ENCODE results near the gene OR4E1. TPM values are rescaled to one million over a fixed set of nuclear protein-coding genes. Genes with fewer than 3 reads are reported as not detected.
"Not testable (repeated sequence)": the region's sequence is repeated elsewhere in the genome, so short reads cannot be mapped to it uniquely, and the experiment has no call there.

Gene OR4E1
- total RNA-seq, 1 donor from 2014 or later: not detected

GRCh38 chr14:21711360-21711961 lies 37.8 kb upstream of the OR4E1 start:
- TF ChIP-seq CTCF (IDR thresholded peaks at IDR 0.05): peak; percentile 83
- peaks cover 40% of the 10 kb centered on the region for H3K27me3 Mint-ChIP-seq
- H3K4me1 Mint-ChIP-seq: no peaks in the 10 kb centered on the region
- DNase-seq: no peak
- H3K36me3 Mint-ChIP-seq (ENCODE audit: low read depth): no peaks in the 10 kb centered on the region
- H3K4me3 Mint-ChIP-seq: no peak overlapping the region
- ATAC-seq (ENCODE audit: low read depth): no peak
- H3K9me3 Mint-ChIP-seq: peaks cover 7% of the 10 kb centered on the region
- ChIA-PET POLR2A (no interaction called here), CTCF (no interaction called here)
- H3K27ac Mint-ChIP-seq: no peak overlapping the region
- intact Hi-C loops (cut with micrococcal nuclease): no loop called here

- TF ChIP-seq CTCF (IDR thresholded peaks at IDR 0.05): no peak
- DNase-seq (no peak), ATAC-seq (ENCODE audit: low read depth) (no peak)
- H3K27ac Mint-ChIP-seq: no peak overlapping the region
- ChIA-PET POLR2A (no interaction called here), CTCF (no interaction called here)
- H3K9me3 Mint-ChIP-seq: peaks cover 17% of the 10 kb centered on the region
- intact Hi-C loops (cut with micrococcal nuclease): no loop called here
- H3K4me3 Mint-ChIP-seq: no peak overlapping the region
- no peaks in the 10 kb centered on the region for H3K4me1 Mint-ChIP-seq
- no peaks in the 10 kb centered on the region for H3K36me3 Mint-ChIP-seq (ENCODE audit: low read depth)
- peaks cover 28% of the 10 kb centered on the region for H3K27me3 Mint-ChIP-seq
These were observed 30.7 kb upstream of the OR4E1 start for GRCh38 chr14:21704338-21704737.

GRCh38 chr14:21703357-21704326 lies 30.0 kb upstream of the OR4E1 start:
- ChIA-PET POLR2A (no interaction called here), CTCF (no interaction called here)
- Mint-ChIP-seq H3K9me3 (peaks cover 13% of the 10 kb centered on the region), H3K36me3 (ENCODE audit: low read depth) (no peaks in the 10 kb centered on the region), H3K4me3 (no peak overlapping the region), H3K4me1 (no peaks in the 10 kb centered on the region), H3K27ac (no peak overlapping the region), H3K27me3 (peaks cover 32% of the 10 kb centered on the region)
- no peak for TF ChIP-seq CTCF (IDR thresholded peaks at IDR 0.05)
- intact Hi-C loops (cut with micrococcal nuclease): no loop called here
- ATAC-seq (ENCODE audit: low read depth) (peak; percentile 14), DNase-seq (no peak)

GRCh38 chr14:21702316-21702715 lies 28.7 kb upstream of the OR4E1 start:
- H3K27me3 Mint-ChIP-seq: peaks cover 27% of the 10 kb centered on the region
- no peak for TF ChIP-seq CTCF (IDR thresholded peaks at IDR 0.05)
- DNase-seq (no peak), ATAC-seq (ENCODE audit: low read depth) (no peak)
- H3K4me1 Mint-ChIP-seq: no peaks in the 10 kb centered on the region
- intact Hi-C loops (cut with micrococcal nuclease): no loop called here
- ChIA-PET CTCF (no interaction called here), POLR2A (no interaction called here)
- no peak overlapping the region for H3K27ac Mint-ChIP-seq
- no peak overlapping the region for H3K4me3 Mint-ChIP-seq
- peaks cover 13% of the 10 kb centered on the region for H3K9me3 Mint-ChIP-seq
- no peaks in the 10 kb centered on the region for H3K36me3 Mint-ChIP-seq (ENCODE audit: low read depth)

- H3K27me3 Mint-ChIP-seq: peaks cover 29% of the 10 kb centered on the region
- H3K9me3 Mint-ChIP-seq: peaks cover 8% of the 10 kb centered on the region
- no peak for TF ChIP-seq CTCF (IDR thresholded peaks at IDR 0.05)
- CTCF ChIA-PET: no interaction called here
- H3K4me1 Mint-ChIP-seq: no peaks in the 10 kb centered on the region
- no peak overlapping the region for H3K4me3 Mint-ChIP-seq
- no peaks in the 10 kb centered on the region for H3K36me3 Mint-ChIP-seq (ENCODE audit: low read depth)
- POLR2A ChIA-PET: no interaction called here
- intact Hi-C loops (cut with micrococcal nuclease): no loop called here
- DNase-seq: no peak
- no peak overlapping the region for H3K27ac Mint-ChIP-seq
- ATAC-seq (ENCODE audit: low read depth): no peak
These were observed 25.9 kb upstream of the OR4E1 start for GRCh38 chr14:21699551-21699950.

GRCh38 chr14:21698538-21698937 lies 24.9 kb upstream of the OR4E1 start:
- peaks cover 32% of the 10 kb centered on the region for H3K27me3 Mint-ChIP-seq
- H3K36me3 Mint-ChIP-seq (ENCODE audit: low read depth); DNase-seq; H3K4me3 Mint-ChIP-seq; H3K9me3 Mint-ChIP-seq; ATAC-seq (ENCODE audit: low read depth); CTCF ChIA-PET; POLR2A ChIA-PET; H3K27ac Mint-ChIP-seq; intact Hi-C loops (cut with micrococcal nuclease); H3K4me1 Mint-ChIP-seq: not testable (repeated sequence)

- intact Hi-C loops (cut with micrococcal nuclease); ATAC-seq (ENCODE audit: low read depth); H3K9me3 Mint-ChIP-seq; H3K27ac Mint-ChIP-seq; H3K36me3 Mint-ChIP-seq (ENCODE audit: low read depth); DNase-seq; H3K4me1 Mint-ChIP-seq; POLR2A ChIA-PET; H3K4me3 Mint-ChIP-seq; CTCF ChIA-PET: not testable (repeated sequence)
- peaks cover 34% of the 10 kb centered on the region for H3K27me3 Mint-ChIP-seq
These were observed 24.0 kb upstream of the OR4E1 start for GRCh38 chr14:21697662-21698061.
